HFFc6 (cell line): ENCODE results near the gene PTPRK. TPM values are rescaled to one million over a fixed set of nuclear protein-coding genes. Genes with fewer than 3 reads are reported as not detected.

Experiments used
- DNase-seq: peaks from one replicate; pipeline ENCODE4 v3.0.0-alpha.2; 2018
- H3K27ac Mint-ChIP-seq: 2 replicates; pipeline ENCODE4 v1.8.0; 2020; ENCODE audit warnings: mild to moderate bottlenecking, mixed read lengths
- H3K27me3 Mint-ChIP-seq: 2 replicates; pipeline ENCODE4 v1.8.0; 2021; ENCODE audit warnings: mild to moderate bottlenecking, moderate library complexity, mixed read lengths; ENCODE audit not compliant: insufficient read depth
- H3K36me3 Mint-ChIP-seq: 2 replicates; pipeline ENCODE4 v1.8.0; 2021; ENCODE audit warnings: low read depth, mixed read lengths
- H3K4me1 Mint-ChIP-seq: 2 replicates; pipeline ENCODE4 v1.8.0; 2020; ENCODE audit warnings: low read depth, mixed read lengths
- H3K4me3 Mint-ChIP-seq: 2 replicates; pipeline ENCODE4 v1.8.0; 2020; ENCODE audit warnings: mild to moderate bottlenecking, moderate library complexity, mixed read lengths
- H3K9me3 Mint-ChIP-seq: 2 replicates; pipeline ENCODE4 v1.8.0; 2020; ENCODE audit warnings: mild to moderate bottlenecking, mixed read lengths
- total RNA-seq, 6 experiments: library from RNA; stranded (reverse); fragmentation: NEBNext Ultra II Directional; extraction: Animal tissue kit (Norgen Biotek cat#: 25700); gene quantifications; 2 replicates in 1 of 6; 3 replicates in 5 of 6; pipeline ENCODE4 v1.2.3, GENCODE V29; 2021
- TF ChIP-seq, protein P1 (sequence below): fragments of 200-600 bp; sonication (generic); IDR thresholded peaks from 2 replicates; pipeline ENCODE4 v1.5.0; 2021; ENCODE audit warnings: antibody characterized with exemption, mild to moderate bottlenecking

The PTPRK gene
- total RNA-seq, 6 experiments from 2014 or later: 92.8 to 104 (median 97.3) TPM

DNA sequence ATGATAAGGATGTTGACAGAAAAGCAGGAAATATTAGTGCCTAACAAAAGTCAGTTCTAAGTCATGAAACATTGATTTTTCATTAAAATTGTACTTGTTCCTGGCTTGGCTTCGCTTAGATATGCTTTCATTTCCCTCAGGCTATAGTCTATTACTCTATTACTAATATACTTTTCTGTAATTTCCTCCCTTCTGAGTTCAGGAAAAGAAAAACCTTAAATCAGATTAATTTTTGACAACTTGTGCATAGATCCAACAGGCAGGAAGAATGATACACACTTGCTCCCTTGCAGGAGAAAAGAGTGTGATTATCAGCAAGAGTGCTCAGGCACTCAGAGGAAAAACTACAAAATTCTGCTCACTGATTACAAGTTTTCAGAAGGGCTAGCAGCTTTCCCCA, 474.4 kb downstream of the PTPRK start:
- H3K27ac Mint-ChIP-seq: no peak overlapping the region
- no peaks in the 10 kb centered on the region for H3K27me3 Mint-ChIP-seq
- no peak for DNase-seq
- no peaks in the 10 kb centered on the region; the same call in 1 of the 2 replicates for H3K4me1 Mint-ChIP-seq
- H3K4me3 Mint-ChIP-seq: no peak overlapping the region
- peaks cover 15% of the 10 kb centered on the region for H3K36me3 Mint-ChIP-seq
- TF ChIP-seq, protein P1, sequence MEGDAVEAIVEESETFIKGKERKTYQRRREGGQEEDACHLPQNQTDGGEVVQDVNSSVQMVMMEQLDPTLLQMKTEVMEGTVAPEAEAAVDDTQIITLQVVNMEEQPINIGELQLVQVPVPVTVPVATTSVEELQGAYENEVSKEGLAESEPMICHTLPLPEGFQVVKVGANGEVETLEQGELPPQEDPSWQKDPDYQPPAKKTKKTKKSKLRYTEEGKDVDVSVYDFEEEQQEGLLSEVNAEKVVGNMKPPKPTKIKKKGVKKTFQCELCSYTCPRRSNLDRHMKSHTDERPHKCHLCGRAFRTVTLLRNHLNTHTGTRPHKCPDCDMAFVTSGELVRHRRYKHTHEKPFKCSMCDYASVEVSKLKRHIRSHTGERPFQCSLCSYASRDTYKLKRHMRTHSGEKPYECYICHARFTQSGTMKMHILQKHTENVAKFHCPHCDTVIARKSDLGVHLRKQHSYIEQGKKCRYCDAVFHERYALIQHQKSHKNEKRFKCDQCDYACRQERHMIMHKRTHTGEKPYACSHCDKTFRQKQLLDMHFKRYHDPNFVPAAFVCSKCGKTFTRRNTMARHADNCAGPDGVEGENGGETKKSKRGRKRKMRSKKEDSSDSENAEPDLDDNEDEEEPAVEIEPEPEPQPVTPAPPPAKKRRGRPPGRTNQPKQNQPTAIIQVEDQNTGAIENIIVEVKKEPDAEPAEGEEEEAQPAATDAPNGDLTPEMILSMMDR: no peak
- H3K9me3 Mint-ChIP-seq: no peaks in the 10 kb centered on the region

DNA sequence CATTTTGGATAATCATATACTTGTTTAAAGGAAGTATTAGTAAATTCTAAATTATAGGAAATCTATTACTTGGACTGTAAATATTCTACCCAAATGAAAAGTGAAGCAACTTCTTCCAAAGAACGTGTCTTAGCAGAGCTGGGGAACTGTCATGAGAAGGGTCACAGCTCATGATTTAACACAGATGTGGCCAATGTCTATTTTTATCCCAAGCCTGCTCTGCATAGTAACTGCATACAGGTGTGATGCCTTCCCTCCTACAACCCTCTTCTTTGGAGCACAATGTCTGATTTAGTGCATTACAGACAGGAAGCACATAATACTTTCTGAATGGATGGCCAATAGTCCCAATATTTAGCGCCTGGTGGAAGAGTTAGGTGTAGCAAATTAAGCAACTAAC, 480.9 kb downstream of the PTPRK start:
- no peaks in the 10 kb centered on the region; the same call in 1 of the 2 replicates for H3K27me3 Mint-ChIP-seq
- DNase-seq: no peak
- TF ChIP-seq, protein P1: no peak
- peaks cover 8% of the 10 kb centered on the region; the same call in 1 of the 2 replicates for H3K4me1 Mint-ChIP-seq
- H3K9me3 Mint-ChIP-seq: no peaks in the 10 kb centered on the region
- H3K36me3 Mint-ChIP-seq: peaks cover 32% of the 10 kb centered on the region
- H3K27ac Mint-ChIP-seq: no peak overlapping the region
- H3K4me3 Mint-ChIP-seq: no peak overlapping the region

DNA sequence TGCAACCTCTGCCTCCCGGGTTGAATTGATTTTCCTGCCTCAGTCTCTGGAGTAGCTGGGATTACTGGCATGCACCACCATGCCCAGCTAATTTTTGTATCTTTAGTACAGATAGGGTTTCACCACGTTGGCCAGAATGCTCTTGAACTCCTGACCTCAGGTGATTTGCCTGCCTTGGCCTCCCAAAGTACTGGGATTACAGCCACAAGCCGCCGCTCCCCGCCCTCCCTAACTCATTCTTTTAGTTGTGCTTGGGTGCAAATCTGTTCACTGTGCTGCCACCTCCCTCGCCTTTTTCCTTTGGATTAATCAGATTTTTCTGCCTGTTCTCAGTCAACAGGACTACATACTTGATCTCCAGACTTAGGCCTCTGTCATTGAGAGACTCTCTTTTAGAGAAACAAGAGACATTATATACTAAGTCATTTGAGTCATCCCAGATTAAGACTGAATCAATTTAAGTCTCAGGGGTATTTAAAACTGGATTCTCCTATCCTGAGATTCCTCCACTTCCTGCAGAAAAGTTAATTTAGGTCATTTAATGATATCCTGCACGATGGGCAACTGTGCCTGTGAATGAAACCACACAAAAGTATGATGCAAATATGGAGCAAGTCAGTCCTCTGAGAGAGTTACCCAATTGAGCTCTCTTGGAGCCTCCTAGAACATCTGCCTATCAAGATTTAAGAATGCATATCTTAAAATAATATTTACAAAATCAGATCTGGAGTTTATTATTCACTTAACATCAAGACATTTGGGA, 483.4 kb downstream of the PTPRK start:
- Mint-ChIP-seq H3K27me3 (no peaks in the 10 kb centered on the region; the same call in 1 of the 2 replicates), H3K36me3 (peaks cover 30% of the 10 kb centered on the region), H3K4me3 (no peak overlapping the region), H3K9me3 (no peaks in the 10 kb centered on the region), H3K27ac (peak overlapping the region; percentile 21; the same call in 1 of the 2 replicates), H3K4me1 (peaks cover 12% of the 10 kb centered on the region)
- no peak for DNase-seq
- TF ChIP-seq, protein P1: no peak

DNA sequence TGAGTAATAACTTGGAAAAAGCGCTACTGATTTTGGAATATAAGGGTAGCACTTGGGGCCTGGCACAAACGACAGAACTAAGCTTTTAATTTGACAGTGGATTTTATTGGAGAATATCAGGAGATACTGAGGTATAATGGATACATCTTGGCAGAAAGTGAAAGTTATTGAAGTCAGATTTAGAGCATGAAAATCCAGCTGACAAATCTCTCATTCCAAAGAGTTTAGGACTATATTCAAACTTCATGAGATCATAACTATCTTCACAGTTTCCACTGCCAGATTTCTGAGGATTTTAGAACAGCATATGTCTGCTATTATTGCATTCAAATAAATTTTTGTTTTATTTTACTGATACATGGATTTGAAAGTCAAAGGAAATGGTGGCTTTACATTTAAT, 487.2 kb downstream of the PTPRK start:
- TF ChIP-seq, protein P1: no peak
- H3K27ac Mint-ChIP-seq: no peak overlapping the region; the same call in 1 of the 2 replicates
- H3K36me3 Mint-ChIP-seq: peaks cover 33% of the 10 kb centered on the region
- no peak for DNase-seq
- no peaks in the 10 kb centered on the region; the same call in 1 of the 2 replicates for H3K27me3 Mint-ChIP-seq
- H3K4me1 Mint-ChIP-seq: peaks cover 15% of the 10 kb centered on the region
- H3K9me3 Mint-ChIP-seq: no peaks in the 10 kb centered on the region
- no peak overlapping the region for H3K4me3 Mint-ChIP-seq

DNA sequence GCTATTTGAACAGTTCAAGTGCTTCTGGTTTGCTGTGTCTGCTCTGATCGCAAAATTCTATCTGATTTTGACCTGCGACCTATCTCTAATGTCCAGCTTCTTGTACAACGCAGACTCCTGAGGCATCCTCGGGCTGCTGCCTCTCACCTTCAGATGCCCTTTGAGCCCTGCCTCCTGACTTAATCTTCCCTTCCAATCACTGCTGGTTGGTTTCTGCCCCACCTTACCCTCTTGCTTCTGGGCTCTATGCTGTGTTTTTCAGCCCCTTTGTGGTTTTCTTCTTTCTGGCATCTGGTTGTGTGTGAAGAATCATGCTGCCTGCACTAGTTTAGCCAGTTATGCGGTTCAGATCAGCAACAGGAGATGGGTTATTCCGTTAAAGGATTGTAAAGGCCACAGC, 488.4 kb downstream of the PTPRK start:
- no peak for DNase-seq

More for the DNA sequence above, 488.4 kb downstream of the PTPRK start:
- Mint-ChIP-seq H3K9me3 (no peaks in the 10 kb centered on the region), H3K27ac (no peak overlapping the region), H3K4me3 (no peak overlapping the region), H3K27me3 (no peaks in the 10 kb centered on the region; the same call in 1 of the 2 replicates), H3K36me3 (peaks cover 31% of the 10 kb centered on the region), H3K4me1 (peaks cover 15% of the 10 kb centered on the region)
- TF ChIP-seq, protein P1: no peak
